GM21423 (cell line): Measurements from ENCODE around the gene GRIN1.
A peak's percentile ranks its signal among the peaks of the same experiment; 100 is the strongest.
"Not testable (repeated sequence)": the region's sequence is repeated elsewhere in the genome, so short reads cannot be mapped to it uniquely, and the experiment has no call there.

ENCODE experiments used
- ATAC-seq: cut with Tn5 transposase; IDR thresholded peaks from one replicate; pipeline ENCODE4 v1.9.1; 2021; ENCODE audit warnings: mild to moderate bottlenecking, moderate library complexity; ENCODE audit not compliant: unreplicated experiment

GRIN1 gene

DNA sequence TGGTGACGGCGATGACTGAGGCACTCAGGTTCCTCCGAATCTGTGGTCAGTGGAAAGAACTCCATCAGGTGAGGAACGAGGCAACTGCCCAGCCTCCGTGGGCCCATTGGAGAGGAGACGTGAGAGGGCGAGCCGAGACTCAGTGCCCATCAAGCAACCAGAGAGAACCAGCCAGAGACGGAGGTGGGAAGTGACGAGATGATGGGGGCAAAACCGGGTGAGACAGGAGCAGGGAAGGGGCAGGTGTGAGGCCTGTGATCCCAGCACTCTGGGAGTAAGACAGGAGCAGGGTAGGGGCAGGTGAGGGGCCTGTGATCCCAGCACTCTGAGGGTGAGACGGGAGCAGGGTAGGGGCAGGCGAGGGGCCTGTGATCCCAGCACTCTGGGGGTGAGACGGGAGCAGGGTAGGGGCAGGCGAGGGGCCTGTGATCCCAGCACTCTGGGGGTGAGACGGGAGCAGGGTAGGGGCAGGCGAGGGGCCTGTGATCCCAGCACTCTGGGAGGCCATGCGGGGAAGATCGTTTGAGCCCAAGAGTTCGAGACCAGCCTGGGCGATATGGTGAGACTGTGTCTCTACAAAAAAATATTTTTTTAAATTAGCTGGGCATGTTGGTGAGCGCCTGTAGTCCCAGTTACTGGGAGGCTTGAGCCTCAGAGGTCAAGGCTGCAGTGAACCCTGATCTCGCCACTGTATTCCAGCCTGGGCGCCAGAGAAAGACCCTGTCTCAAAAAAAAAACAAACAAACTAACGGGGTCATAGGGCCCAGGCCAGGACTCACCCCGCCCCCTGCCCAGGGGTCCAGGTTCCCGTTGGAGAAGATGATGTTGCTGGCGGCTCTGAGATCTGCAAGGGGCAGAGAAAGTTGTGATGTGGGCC, 27.8 kb upstream of the GRIN1 start:
- no peak for ATAC-seq

GRCh38 chr9:137111788-137112563, 27.0 kb upstream of the GRIN1 start:
- no peak for ATAC-seq

DNA sequence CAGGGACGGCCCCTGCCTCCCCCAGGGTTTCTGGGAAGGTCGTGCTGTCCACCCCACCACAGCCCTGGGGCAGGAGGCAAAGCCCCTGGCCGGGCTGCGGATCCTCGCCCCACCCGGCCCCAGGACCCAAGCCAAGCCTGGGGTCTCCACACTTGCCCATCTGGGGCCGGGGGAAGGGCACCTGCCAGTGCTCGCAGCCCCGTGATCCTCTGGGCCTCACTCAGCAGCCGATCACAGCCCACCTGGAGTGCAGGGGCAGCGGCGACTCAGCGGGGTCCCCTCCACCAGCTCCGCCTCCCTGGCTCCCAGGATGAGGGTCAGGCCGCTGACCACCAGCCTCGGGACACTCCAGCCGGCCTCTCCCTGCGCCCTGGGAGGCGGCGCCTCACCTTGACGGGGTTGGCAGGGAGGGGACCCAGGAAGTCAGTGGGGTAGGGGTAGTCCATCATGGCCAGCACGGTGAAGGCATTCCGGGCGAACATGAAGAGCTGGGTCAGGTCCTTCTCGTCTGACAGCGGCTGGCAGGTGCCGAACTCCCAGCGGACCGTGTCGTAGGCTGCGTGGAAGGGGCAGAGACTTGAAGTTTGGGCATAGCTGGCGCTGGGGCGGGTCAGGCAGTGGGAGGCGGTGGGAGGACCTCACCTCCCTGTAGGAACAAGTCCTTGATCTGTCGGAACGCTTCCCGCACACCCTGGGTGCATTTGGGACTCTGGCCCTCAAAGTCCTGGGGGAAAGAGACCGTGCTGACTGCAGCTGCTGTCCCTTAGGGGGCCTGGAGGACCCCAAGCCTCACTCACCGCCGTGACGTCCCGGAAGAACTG, 26.2 kb upstream of the GRIN1 start:
- no peak for ATAC-seq

DNA sequence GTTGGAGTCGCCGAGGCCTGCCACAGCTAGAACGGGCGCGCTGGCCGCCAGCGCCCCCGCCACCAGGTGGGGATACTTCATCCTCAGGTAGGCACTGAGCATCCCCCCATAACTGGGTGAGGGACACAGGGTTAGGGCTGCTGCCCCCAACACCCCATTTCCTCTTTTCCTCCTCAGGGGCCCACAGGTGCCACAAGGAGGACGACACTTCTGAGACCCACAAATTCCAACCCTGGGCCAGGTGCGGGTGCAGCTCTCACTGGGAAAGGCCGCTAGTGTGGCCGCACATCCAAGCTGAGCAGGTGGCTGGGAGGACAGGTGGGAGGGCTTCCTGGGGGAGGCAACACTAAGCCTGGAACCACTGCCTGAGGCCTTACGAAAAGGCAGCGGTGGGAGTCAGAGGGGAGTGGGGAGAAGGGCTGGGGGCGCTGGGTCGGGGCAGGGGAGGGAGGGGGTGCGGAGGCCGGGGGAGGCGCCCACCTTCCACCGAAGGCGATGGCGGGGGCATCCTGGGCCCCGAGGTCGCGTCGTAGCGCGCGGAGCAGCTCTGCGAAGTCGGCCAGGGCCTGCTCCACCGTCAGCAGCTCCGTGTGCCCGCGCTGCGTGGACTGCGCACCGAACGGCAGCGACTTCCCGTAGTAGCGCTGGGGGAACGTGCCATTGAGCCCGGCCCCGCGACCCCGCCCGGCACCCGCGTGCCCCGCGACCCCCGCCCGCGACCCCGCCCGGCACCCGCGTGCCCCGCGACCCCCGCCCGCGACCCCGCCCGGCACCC, 25.4 kb upstream of the GRIN1 start:
- ATAC-seq, result no peak

DNA sequence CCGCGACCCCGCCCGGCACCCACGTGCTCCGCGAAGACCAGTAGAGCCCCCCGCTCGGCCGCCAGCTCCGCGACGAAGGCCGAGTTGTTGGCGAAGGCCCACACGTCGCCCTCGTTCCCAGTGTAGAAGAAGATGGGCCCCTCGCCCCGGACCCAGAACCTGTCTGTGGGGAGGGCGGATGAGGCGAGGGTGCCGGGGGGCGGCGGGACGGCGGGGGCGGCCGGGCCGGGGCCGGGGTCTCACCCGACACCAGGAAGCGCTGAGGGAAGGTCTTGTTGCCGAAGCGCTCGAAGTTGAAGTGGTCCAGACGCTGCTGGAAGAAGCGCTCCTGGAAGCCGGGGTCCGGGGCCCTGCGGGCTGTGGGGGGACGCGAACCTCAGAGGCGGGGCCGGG, 24.7 kb upstream of the GRIN1 start:
- ATAC-seq, result no peak

DNA sequence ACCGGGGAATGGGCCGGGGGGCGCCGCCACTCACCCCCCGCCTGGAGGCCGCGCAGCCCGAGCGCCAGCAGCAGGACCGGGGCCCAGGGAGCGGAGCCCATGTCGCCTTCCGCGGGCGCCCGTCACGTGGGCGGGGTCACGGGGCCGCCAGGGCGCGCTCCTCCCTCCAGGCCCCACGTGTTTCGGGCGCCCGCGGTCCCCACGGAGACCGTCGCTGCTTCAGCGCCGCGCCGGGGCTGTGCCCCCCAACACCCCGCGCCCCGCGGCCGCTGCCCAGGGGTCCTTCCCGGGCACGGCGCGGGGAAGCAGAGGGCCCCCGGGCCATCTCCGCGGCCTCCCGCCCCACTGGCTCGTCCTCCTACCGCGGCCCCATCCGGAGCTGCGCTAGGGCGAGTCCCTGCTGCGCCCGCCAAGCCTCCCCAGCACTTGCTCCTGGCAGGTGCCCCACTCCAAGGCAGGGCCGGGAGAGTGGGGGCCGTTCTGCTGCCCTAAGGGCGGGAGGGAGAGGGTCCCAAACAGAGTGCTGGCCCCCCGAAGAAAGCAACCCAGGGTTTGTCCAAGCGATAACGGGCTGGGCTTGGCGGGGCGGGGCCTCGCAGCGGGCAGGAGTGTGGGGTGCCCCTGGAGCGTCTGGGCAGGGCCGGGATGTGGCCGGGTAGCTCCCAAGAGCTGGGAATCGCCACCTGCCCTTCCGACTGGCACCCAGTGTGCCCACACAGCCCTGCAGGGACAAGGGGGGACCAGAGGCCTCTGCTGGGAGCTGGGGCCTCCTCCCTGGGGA, 24.2 kb upstream of the GRIN1 start, which contains the start of gene DPP7:
Gene DPP7, minus strand, starts transcription at position 121 of the 781 bp plus-strand sequence. Its CDS starts 20 bp downstream, at position 101.
- peak; percentile 75 for ATAC-seq

GRCh38 chr9:137115394-137116026, 23.4 kb upstream of the GRIN1 start:
- no peak for ATAC-seq

DNA sequence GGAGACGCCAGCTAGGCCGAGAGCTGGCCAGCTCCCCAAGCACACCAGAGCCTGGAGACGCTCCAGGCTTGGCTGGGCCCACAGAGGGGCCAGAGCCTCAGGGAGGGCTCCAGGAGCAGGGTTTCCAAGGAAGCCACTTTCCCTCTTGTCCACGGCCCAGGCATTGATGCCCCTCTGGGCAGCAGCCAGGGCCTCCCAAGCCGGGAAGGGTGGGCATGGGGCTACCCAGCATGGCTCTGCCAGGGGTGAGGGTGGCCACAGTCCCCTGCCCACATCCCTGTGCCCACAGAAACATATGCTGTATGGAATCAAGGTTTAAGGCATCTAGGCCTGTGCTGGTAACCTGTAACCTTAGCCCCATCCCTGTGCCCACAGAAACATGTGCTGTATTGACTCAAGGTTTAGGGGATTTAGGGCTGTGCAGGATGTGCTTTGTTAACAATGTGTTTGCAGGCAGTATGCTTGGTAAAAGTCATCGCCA, 22.9 kb upstream of the GRIN1 start:
- no peak for ATAC-seq

- ATAC-seq, result no peak
Measured at GRCh38 chr9:137116728-137117127, 22.2 kb upstream of the GRIN1 start.

DNA sequence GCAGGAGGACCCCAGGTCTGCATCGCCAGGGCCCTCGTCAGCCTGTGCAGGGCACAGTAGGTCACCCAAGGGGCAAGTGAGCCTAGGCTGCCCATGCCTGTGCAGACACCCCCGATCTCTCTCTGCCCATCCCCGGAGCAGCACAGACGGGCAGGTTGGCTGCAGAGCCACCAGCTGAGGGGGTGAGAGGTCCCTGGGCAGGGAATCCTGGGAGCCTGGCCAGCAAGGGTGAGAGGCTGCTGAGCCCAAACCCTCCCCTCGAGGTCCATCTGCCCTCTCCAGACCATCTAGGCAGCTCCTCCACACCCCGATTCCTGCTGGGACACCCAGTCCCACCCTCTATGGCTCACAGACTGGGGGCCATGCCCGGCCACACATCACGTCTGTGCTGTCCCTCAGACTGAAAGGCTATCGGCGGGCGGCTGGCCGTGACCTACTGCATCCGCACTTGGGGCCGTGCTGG, 21.7 kb upstream of the GRIN1 start:
- no peak for ATAC-seq

- not testable (repeated sequence) for ATAC-seq
Measured at GRCh38 chr9:137118092-137118603, 20.8 kb upstream of the GRIN1 start.

DNA sequence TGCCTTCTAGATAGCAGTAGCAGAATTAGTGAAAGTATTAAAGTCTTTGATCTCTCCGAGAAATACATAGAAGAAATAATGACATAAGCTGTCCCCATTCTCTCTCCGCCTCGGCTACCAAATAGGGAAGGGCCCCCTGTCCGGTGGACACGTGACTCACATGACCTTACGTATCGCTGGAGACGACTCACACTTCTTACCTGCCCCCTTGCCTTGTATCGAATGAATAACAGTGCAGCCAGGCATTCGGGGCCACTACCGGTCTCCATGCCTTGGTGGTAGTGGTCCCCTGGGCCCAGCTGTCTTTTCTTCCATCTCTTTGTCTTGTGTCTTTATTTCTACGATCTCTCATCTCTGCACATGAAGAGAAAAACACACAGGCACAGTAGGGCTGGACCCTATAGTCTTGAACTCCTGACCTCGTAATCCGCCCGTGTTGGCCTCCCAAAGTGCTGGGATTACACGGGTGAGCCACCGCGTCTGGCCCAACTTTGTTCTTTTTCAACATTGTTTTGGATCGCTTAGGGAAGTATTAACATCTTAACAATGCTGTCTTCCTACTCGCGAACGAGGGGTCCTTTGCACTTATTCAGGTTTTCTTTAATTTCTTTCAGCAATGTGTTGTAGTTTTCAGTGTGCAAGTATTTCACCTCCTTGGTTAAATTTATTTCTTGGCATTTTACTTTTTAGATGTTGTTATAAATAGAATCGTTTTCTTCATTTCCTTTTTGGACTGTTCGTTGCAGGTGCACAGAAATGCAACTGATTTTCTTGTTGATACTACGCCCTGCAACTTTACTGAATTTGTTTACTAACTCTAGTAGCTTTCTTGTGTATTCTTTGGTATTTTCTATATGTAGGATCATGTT, 16.8 kb upstream of the GRIN1 start:
- not testable (repeated sequence) for ATAC-seq

GRCh38 chr9:137122796-137123467, 16.0 kb upstream of the GRIN1 start:
- ATAC-seq, result not testable (repeated sequence)

DNA sequence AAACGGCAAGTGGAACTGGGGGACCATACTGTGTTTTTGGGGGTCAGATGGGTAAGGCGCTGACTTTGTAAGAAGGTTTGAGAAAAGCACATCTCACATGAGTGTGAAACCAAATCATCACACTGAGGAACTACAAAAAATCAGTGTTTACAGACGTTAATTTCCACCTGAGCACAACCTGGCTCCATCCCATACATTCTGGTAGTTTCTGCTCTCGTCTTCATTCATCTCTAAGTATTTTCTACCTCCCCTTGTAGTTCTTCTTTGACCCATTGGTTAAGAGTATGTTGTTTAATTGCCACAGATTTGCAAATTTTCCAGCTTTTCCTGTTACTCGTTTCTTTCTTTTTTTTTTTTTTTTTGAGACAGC, 15.5 kb upstream of the GRIN1 start:
- peak; percentile 44 for ATAC-seq

DNA sequence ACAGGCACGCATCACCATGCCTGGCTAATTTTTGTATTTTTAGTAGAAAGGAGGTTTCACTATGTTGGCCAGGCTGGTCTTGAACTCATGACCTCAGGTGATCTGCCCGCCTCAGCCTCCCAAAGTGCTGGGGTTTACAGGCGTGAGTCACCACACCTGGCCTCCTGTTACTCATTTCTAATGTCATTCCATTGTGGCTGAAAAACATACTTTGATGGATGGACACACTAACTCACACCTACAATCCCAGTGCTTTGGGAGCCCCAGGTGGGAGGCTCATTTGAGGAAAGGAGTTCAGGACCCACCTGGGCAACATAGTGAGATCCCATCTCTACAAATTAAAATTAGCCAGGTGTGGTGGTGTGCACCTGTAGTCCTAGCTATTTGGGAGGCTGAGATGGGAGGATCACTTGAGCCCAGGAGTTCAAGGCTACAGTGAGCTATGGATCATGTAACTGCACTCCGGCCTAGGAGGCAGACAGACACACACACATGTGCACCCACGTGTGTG, 14.9 kb upstream of the GRIN1 start:
- ATAC-seq, result not testable (repeated sequence)

DNA sequence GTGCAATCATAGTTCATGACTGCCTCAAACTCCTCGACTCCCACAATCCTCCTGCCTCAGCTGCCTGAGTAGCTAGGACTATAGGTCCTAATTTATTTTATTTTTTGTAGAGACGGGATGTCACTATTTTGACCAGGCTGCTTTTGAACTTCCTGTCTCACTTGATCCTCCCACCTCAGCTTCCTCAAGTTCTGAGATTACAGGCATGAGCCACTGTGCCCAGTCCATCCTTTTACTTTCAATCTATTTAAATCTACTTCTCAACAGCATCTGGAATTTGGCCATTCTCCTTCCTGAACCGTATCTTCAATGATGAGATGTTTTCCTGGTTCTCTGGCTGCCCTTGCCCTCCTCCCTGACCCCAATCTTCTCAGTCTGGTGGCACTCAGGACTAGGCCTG, 12.2 kb upstream of the GRIN1 start:
- no peak for ATAC-seq
